ENCODE measurements around the gene LMAN2L.

LMAN2L gene

GRCh38 chr2:96760036-96760985 lies 20.4 kb upstream of the LMAN2L start, which contains the start of gene CNNM4:
Gene CNNM4, plus strand, starts transcription at chr2:96760902. Its CDS starts 98 bp downstream, at chr2:96761000.
- peak; percentile 86 to 88 for DNase-seq

DNA sequence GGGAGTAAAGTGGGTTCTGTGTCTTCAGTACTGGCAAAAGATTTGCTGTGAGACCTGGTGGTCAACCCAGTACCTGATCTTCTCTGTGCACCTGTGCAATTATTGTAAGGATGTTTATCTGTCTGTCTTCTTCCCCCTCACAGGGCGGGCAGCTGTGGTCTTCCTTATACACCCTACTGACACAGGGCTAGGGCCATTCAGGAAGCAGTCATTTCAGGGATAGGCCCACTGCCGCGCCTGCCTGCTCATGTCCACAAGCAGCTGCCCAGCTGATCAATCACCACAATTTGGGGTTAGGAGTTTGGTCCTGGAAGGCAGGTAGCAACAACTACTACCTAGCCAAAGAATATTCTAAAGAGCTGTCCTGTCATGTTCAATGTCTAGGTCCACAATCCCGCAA lies 19.7 kb upstream of the LMAN2L start:
- DNase-seq, result no peak

GRCh38 chr2:96758987-96759386 lies 19.1 kb upstream of the LMAN2L start:
- no peak for DNase-seq

DNA sequence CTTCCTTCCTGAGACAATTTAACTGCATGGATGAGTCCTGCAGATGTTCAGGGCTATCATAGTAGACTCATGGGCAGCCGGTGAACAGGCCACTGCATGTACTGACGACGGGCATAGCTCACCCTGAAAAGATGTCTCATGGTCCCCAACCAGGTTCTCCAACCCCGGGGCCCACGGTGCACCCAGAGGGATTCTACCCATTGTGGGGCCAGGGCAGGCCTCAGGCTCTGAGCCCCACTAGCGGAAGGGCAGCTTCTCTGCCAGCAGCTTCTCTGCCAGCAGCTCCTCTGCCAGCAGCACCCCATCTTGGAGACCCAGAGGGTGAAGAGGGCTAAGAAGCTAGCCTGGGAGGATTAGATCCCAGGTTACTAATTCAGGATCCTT lies 17.6 kb upstream of the LMAN2L start:
- DNase-seq, result no peak

DNA sequence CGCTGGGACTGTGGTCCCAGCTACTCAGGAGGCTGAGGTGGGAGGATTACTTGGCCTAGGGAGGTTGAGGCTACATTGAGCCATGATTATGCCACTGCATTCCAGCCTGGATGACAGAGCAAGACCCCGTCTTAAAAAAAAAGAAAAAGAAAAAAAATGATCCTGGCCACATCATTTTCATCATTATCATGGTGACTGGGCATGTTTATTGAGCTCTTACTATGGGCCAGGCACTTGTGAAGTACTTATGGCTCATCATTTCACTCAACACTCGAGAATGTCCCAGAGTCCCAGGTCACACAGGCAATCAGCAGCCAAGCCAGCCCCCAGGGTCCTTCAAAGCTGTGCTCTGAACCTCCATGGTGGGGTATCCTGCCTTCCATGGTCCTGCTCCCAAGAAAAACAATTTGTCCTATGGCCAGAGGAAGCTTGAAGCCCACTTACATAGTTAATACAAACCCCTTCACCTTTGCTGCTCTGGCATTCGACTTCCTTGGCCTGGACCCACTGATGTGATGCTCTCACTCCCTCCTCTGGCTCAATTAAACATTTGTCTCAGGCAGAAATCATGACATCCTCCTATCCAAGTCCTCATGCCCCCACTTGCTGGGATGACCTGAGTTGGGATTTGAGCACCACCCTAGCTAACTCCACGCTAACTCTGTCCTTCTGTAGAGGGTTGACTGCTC lies 17.1 kb upstream of the LMAN2L start:
- DNase-seq, result no peak

DNA sequence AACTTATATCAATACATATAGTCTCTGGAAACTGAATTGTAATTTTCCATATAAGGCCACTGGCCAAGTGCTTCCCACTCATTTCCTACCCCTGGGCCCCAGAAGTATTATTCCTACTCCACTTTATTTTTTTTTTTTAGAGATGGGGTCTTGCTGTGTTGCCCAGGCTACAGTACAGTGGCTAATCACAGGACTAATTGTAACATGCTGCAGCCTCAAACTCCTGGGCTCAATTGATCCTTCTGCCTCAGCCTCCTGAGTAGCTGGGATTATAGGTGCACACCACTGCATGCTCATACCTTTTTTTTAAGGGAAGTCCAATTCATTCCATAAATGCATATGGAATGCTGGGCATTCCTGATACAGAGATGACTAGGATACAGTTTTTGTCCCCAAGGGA lies 14.5 kb upstream of the LMAN2L start:
- DNase-seq, result no peak

DNA sequence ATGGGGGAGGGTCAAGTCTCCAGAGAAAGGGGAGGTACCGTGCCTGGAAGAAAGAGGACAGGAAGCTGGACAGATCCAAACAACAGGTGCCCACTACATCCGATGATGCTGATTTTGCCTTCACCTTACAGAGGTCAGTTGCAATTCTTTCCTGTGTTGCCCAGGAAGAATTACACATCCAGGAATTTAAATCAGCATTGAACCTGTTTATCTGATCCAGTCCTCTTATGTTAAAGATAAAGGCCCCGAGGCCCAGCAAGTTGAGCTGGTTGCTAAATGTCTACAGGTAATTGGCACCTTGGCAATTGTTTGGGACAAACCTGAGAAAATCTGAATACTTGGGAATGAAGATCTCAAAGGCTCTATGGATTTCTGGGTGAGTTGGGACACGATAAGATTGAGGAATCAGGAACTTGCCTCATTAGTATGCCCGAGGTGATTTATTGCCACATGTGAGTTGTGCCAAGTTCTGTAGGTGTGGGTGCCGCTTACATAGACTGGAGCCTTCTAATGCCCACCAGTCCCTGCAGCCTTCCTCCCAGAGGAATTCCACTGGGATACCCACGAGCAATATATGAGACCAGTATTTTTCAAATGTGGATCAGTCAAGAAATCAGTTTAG lies 13.9 kb upstream of the LMAN2L start:
- DNase-seq, result no peak

DNA sequence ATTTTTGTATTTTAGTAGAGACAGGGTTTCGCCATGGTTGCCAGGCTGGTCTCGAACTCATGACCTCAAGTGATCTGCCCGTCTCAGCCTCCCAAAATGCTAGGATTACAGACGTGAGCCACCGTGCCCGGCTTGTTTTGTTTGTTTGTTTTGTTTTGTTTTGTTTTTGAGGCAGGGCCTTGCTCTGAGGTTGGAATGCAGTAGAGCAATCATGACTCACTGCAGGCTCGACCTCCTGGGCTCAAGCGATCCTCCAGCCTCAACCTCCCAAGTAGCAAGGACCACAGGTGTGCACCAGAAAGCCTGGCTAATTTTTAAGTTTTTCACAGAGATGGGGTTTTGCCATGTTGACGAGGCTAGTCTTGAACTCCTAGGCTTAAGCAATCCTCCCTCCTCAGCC lies 11.9 kb upstream of the LMAN2L start:
- DNase-seq, result no peak

- no peak for DNase-seq
Observed at GRCh38 chr2:96747061-96747617, 7.3 kb upstream of the LMAN2L start.

DNA sequence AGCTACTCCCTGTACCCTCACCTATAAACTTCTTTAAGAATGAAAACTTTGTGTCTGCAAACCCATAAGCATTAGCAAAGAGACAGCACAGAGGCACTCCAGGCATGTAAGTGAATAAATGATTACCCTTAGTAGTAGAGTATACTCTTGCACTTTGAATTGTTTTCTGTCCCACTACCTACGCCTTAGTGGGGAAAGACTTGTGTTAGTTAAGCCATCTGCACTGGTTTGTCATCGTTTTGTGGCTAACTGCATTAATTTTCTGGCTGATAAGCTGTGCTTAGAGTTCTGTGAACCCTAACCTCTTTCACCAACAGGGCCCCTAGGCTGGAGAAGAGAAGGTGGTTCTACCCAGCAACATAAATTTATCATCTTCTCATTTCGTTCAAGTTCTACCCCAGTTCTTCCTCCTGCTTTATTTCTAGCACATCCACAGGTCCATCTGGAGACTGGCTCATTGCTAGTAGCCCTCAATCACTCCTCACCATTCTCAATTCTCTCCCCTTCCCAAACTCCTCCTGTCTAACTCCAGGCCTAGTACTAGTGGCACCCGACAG lies 710 bp downstream of the LMAN2L start:
- DNase-seq, result no peak

DNA sequence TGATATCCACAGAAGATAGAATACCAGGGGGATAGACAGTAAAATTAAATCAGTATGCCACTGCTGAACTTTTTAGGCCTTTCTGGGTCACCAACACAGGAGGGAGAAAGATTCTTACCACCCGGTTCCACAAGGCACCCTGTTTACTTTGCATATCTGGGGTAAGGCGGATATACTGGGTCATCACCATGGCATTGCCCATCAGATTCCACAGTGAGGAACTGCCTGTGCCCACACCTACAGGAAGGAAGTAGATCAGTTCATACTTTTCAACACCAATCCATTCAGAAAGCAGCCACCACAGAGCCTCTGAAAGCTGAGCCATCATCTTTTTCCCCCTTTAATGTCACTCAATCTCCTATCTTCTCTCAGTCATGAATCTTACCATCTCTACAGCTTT lies 2.0 kb downstream of the LMAN2L start:
- DNase-seq, result no peak

GRCh38 chr2:96737251-96737650 lies 2.6 kb downstream of the LMAN2L start:
- no peak for DNase-seq

DNA sequence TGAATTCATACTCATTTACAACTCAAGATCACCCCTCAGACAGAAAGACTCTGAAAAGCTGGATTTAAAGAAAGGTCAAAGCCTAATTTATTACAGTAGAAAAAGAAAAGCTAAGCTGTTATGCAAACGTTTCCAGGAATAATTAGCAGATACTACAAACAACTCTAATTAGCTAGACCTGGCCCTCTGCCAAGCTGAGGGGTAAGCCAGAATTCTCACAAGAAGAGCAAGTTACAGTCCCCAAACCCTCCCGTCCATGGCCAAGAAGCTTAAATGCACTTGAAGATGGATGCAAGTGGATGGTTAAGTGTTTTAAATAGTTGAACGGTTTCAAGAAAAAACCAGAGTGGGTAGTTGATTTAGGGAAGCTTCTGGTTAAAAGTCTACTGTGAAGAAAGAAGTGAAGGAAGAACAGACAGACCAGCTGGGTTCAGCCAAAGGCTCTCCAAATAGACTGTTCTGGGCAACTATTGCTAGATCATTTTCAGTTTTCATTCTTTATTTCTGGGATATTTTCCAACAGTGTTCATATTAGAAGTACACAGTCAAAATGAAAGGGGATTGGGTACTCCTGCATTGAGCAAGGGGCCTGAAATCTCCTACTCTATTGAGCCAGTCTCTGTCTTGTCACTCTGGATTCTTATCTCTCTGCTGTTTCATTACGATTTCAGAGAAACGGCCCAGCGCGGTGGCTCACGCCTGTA lies 4.8 kb downstream of the LMAN2L start:
- DNase-seq, result no peak

DNA sequence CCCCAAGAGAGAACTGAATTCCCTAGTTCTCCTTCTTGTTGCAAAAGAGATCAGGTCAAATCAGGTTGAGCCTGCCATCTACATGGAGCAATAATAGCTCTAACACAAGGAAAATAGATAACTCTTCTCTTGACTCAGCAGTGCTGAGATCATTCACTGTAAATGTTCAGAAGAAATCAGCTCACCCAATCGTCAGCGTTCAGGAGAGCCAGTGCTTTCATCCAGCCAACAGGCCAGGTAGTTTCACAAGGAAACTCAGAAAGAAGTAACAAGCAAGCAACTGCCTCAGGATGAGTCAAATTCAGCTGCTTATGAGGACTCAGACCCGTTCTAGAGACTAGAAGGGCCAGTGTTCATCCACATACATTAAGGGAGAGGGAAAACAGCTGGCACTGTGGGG lies 5.9 kb downstream of the LMAN2L start:
- DNase-seq, result no peak

DNA sequence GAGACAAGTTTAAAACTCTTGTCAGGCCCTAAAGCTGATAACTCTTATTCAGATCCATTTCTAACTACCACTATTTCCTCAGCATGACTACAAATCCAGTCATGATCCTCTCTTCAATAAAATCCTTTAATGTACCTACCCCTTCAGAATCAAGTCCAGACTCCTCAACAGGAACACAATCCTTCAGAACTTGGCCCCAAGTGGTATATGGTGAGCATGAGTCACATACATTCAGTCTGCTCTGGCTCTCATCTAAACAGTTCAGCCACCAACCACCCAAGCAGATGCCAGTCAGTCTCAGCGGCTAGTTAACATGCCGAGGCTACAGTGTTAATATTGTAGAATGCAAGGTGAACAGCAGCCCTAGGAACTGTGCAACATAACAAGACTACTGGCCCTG lies 9.7 kb downstream of the LMAN2L start:
- no peak for DNase-seq

- no peak for DNase-seq
Observed at GRCh38 chr2:96729748-96730147, 10.1 kb downstream of the LMAN2L start.

GRCh38 chr2:96727431-96727830 lies 12.4 kb downstream of the LMAN2L start:
- no peak for DNase-seq

- no peak for DNase-seq
Observed at GRCh38 chr2:96726131-96726530, 13.7 kb downstream of the LMAN2L start.

DNA sequence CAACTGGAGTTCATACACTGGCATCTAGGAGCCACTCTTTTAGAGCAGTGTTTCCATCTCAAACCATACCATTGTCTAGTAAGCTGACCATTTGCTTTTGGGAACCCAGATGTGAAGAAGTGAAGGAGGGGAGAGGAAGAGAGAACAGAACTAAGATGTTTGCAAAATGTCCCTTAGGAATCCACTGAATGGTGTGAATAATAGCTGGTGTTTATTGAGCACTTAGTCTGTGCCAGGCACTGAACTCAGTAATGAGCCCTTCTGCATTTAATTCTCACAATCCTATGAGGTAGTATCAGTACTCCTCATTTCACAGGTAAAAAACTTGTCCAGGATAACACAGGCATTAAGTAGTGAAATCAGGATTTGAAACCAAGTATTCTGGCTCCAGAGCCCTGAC lies 23.5 kb downstream of the LMAN2L start:
- no peak for DNase-seq

- no peak for DNase-seq
Observed at GRCh38 chr2:96715658-96716057, 24.2 kb downstream of the LMAN2L start.

DNA sequence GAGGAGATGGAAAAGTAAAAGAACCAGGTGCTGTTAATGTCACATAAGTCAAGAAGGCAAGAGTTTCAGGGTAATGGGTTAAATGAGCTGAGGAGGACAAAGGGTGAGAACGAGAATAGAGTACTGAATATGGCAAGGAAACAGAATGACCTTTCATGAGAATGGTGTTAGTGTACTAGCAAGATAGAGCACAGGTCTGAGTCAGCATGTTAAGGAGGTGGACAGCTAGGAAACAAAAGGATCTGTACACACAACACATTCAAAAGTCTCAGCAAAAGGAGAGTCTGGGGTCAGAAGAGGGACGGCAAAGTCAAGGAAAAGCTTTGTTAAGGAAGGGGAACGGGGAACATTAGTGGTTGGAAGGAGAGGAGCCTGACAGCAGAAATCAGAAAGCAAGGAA lies 28.9 kb downstream of the LMAN2L start:
- DNase-seq, result no peak

- no peak for DNase-seq
Observed at GRCh38 chr2:96703021-96703751, 36.7 kb downstream of the LMAN2L start.

Measured in activated CD4-positive, alpha-beta T cell treated with anti-CD3 and anti-CD28 coated beads, Interleukin-2, amount 50 U/mL, for 4 hours (primary cell).